HepG2 (cell line): Measurements from ENCODE around the gene HTD2. TPM values are rescaled to one million over a fixed set of nuclear protein-coding genes. Genes with fewer than 3 reads are reported as not detected.
"Not testable (repeated sequence)": the region's sequence is repeated elsewhere in the genome, so short reads cannot be mapped to it uniquely, and the experiment has no call there.

Experiments
- ATAC-seq: fragments of 200-7000 bp; cut with Tn5 transposase; 3 replicates; pipeline ENCODE4 v1.9.1; 2020; ENCODE audit warnings: mild to moderate bottlenecking, moderate library complexity
- BruUV-seq: library from RNA; stranded (reverse); fragments of 400-500 nt; replicated peaks from 2 replicates; lab custom pipeline; 2021; lab: Mats Ljungman, UMichigan
- CTCF ChIA-PET: fragments of 300-600 bp; formaldehyde crosslinking; extraction: SDS; loops from one replicate; lab custom pipeline; 2021; ENCODE audit warnings: low total read pairs, inconsistent platforms, low intra/inter-chr PET ratio; lab: Yijun Ruan, JAX
- POLR2A ChIA-PET: fragments of 350-600 bp; sonication (Branson Sonifier 250); formaldehyde crosslinking; loops from one replicate; lab custom pipeline; 2020; ENCODE audit warnings: antibody characterized with exemption, inconsistent platforms; lab: Yijun Ruan, JAX
- DNase-seq: peaks from one replicate; pipeline ENCODE4 v3.0.0-alpha.2; 2015; ENCODE audit warnings: low spot score
- FAIRE-seq: peaks from 3 replicates; lab custom pipeline; 2011; peaks lifted over from hg19 to GRCh38; lab: Jason Lieb, UNC
- H2AFZ ChIP-seq: one replicate; pipeline ENCODE4 v1.6.1; 2011; ENCODE audit warnings: low read length, inconsistent platforms
- H3K27ac ChIP-seq: fragments of 300-600 bp; 3 replicates; pipeline ENCODE4 v1.8.0; 2011; ENCODE audit warnings: mixed run types, mild to moderate bottlenecking, mixed read lengths, low read length, inconsistent platforms; ENCODE audit not compliant: insufficient read depth; ENCODE audit errors: extremely low read length
- H3K27me3 ChIP-seq, 2 experiments: fragments of 200-600 bp in 1 of 2; 2 replicates in 1 of 2; 3 replicates in 1 of 2; pipeline versions ENCODE4 v1.6.0 to v1.8.0; 2011; ENCODE audit warnings: low read length in 2 of 2, mild to moderate bottlenecking in 2 of 2, moderate library complexity in 2 of 2, inconsistent platforms in 1 of 2; ENCODE audit not compliant: insufficient read depth in 2 of 2, control insufficient read depth in 1 of 2
- H3K36me3 ChIP-seq, 2 experiments: fragments of 200-600 bp in 1 of 2; replicated peaks in 1 of 2; 2 replicates in 1 of 2; 3 replicates in 1 of 2; pipeline versions ENCODE4 v1.5.1 to v1.8.0; 2011; ENCODE audit warnings: low read length in 2 of 2, inconsistent platforms in 1 of 2; ENCODE audit not compliant: insufficient read depth in 2 of 2, control insufficient read depth in 1 of 2
- H3K4me1 ChIP-seq: 2 replicates; pipeline ENCODE4 v1.5.1; 2012; ENCODE audit warnings: low read length, inconsistent platforms; ENCODE audit not compliant: insufficient read depth
- H3K4me2 ChIP-seq: 2 replicates; pipeline ENCODE4 v1.6.0; 2011; ENCODE audit warnings: low read depth, low read length, inconsistent platforms
- H3K4me3 ChIP-seq, 3 experiments: fragments of 200-600 bp in 1 of 3; sonication (generic), shearing (Covaris generic) in 1 of 3; replicated peaks in 1 of 3; 2 replicates each; pipeline ENCODE4 v1.5.1; 2011 to 2016; ENCODE audit warnings: low read length in 3 of 3, inconsistent platforms in 2 of 3, low read depth in 2 of 3, mild to moderate bottlenecking in 2 of 3, control low read depth in 1 of 3, mixed read lengths in 1 of 3; ENCODE audit not compliant: insufficient read depth in 1 of 3
- H3K79me2 ChIP-seq: one replicate; pipeline ENCODE4 v1.6.1; 2011; ENCODE audit warnings: low read length, inconsistent platforms; ENCODE audit not compliant: insufficient read depth
- H3K9ac ChIP-seq: 2 replicates; pipeline ENCODE4 v1.6.0; 2011; ENCODE audit warnings: mild to moderate bottlenecking, low read depth, low read length, inconsistent platforms; ENCODE audit not compliant: insufficient read depth
- H3K9me3 ChIP-seq: 2 replicates; pipeline ENCODE4 v1.5.1; 2012; ENCODE audit warnings: mild to moderate bottlenecking, low read length
- H4K20me1 ChIP-seq: 2 replicates; pipeline ENCODE4 v1.6.0; 2011; ENCODE audit warnings: inconsistent platforms, mild to moderate bottlenecking, low read length, moderate library complexity; ENCODE audit not compliant: insufficient read depth
- GFI1 ChIP-seq: sonication (generic); formaldehyde crosslinking; IDR thresholded peaks from 2 replicates; pipeline ENCODE4 v1.5.0; 2020; ENCODE audit warnings: missing genetic modification reagents, mild to moderate bottlenecking, borderline replicate concordance
- HCFC1 ChIP-seq: fragments of 150-350 bp; IDR thresholded peaks from 2 replicates; pipeline ENCODE4 v1.6.1; 2014; ENCODE audit warnings: low read depth, low read length
- RORA ChIP-seq: sonication (generic); formaldehyde crosslinking; IDR thresholded peaks from 2 replicates; pipeline ENCODE4 v1.5.0; 2020; ENCODE audit warnings: mild to moderate bottlenecking, missing genetic modification reagents, moderate library complexity
- ZMYM3 ChIP-seq: sonication (generic); formaldehyde crosslinking; IDR thresholded peaks from 2 replicates; pipeline ENCODE4 v1.5.1; 2020; ENCODE audit warnings: mild to moderate bottlenecking, missing genetic modification reagents
- ZNF629 ChIP-seq: sonication (generic); formaldehyde crosslinking; conservative IDR thresholded peaks from 2 replicates; pipeline ENCODE4 v1.5.0; 2020; ENCODE audit warnings: missing genetic modification reagents
- WGBS: methylation state at CpG from one replicate; pipeline ENCODE4 v1.1.6; 2017; ENCODE audit warnings: low lambda C conversion rate; 5-methylcytosine and 5-hydroxymethylcytosine counted together
- in situ Hi-C: cut with HindIII; loops from 2 replicates; pipeline ENCODE4 v1.10.0; 2017; ENCODE audit warnings: low pct_unique_long_range_greater_than_20kb; ENCODE audit not compliant: extremely low pct_ligation_motif_present
- intact Hi-C: fragments of 100-400 bp; cut with micrococcal nuclease; formaldehyde crosslinking; loops from one replicate; pipeline ENCODE4 v1.10.0; 2022; ENCODE audit not compliant: unreplicated experiment
- polyA plus RNA-seq, 8 experiments: library from polyadenylated mRNA; depleted of rRNA in 3 of 8; stranded (reverse) in 7 of 8; unstranded in 1 of 8; fragments of >200 nt; fragmentation: Illumina TruSeq in 4 of 8; extraction: Trizol in 4 of 8; gene quantifications; 2 replicates each; pipeline versions ENCODE4 v1.2.1 to v1.2.3, GENCODE V29; 2011 to 2016; ENCODE audit warnings: low read depth in 4 of 8, missing spikeins in 1 of 8, mixed read lengths in 1 of 8; ENCODE audit not compliant: insufficient read depth in 1 of 8
- total RNA-seq, 5 experiments: library from RNA; depleted of rRNA; stranded (reverse); fragments of >200 nt; fragmentation: Illumina TruSeq; extraction: Trizol; gene quantifications; 2 replicates each; pipeline ENCODE4 v1.2.3, GENCODE V29; 2016; ENCODE audit warnings: low read depth in 1 of 5

Gene HTD2
- total and polyA plus RNA-seq, 2 of the 13 experiments (the other 11 are each of a cell fraction or from before 2014, with no cell fraction given): 8.6 to 13.7 TPM

DNA sequence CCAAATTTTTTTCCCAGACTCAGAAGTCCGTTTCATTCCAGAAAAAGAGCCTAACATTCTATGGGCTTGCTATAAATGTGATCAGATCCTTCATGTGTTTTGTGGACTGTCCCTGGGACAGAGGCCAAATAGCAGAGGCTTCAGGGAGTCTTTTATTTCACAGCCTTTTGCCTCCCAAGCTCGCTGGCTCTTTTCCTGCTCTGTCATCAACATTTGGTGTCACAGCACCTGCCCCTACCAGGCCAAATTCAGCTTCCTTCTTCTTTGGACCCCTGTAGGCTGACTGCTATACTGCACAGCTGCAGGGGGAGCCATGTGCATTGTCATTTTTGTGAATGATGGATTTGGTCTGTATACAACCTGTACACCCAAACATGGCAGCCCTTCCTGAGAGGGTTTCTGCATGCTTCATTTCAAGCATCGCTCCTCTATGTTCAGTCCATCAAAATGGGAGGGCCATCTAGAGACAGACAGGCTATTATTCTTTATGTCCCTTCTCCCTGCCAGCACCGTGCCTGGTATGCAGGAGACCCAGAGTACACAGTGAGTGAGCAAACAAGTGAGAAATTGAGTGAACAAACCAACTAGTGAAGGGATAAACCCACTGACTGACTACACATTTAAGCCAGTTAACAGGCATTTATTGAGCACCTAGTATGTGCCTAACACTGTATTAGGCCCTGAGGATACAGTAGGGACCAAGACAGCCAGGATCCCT, 18.1 kb upstream of the HTD2 start (continued):
- TF ChIP-seq ZNF629: peak; percentile 61
- peak; percentile 46; the same call in 1 of the 2 replicates for TF ChIP-seq ZMYM3
- no peak for TF ChIP-seq GFI1 (CRISPR knock-in tag)
- no peak for TF ChIP-seq RORA
- TF ChIP-seq HCFC1: no peak

- H3K27ac ChIP-seq, H3K4me2 ChIP-seq, H4K20me1 ChIP-seq, H3K27me3 ChIP-seq, POLR2A ChIA-PET, H3K9ac ChIP-seq, H3K79me2 ChIP-seq, FAIRE-seq, CTCF ChIA-PET, ATAC-seq, H2AFZ ChIP-seq, in situ Hi-C loops, H3K36me3 ChIP-seq, DNase-seq, H3K9me3 ChIP-seq, H3K4me3 ChIP-seq, BruUV-seq: not testable (repeated sequence)
- intact Hi-C loops: loop anchor here (5.0 kb wide), 1 partner anchor 52 kb away; the partner anchor contains the start of gene ABHD6
- H3K4me1 ChIP-seq: peaks cover 18% of the 10 kb centered on the region
- WGBS: 61% methylated on average over 2 of the region's 4 CpGs
Observed at GRCh38 chr3:58288964-58289613, 17.2 kb upstream of the HTD2 start.

GRCh38 chr3:58290446-58290845, 15.9 kb upstream of the HTD2 start:
- H3K4me3 ChIP-seq, DNase-seq, H3K79me2 ChIP-seq, H3K36me3 ChIP-seq, H3K27me3 ChIP-seq, H4K20me1 ChIP-seq, CTCF ChIA-PET, H2AFZ ChIP-seq, H3K9me3 ChIP-seq, intact Hi-C loops, H3K9ac ChIP-seq, ATAC-seq, FAIRE-seq, in situ Hi-C loops, H3K27ac ChIP-seq, BruUV-seq, H3K4me2 ChIP-seq, POLR2A ChIA-PET: not testable (repeated sequence)
- peaks cover 18% of the 10 kb centered on the region for H3K4me1 ChIP-seq
- WGBS: no CpG with 5 or more reads among the region's 33 CpGs
